SK-N-SH (cell line): ENCODE results near the gene PCGF1.

Experiments
- CTCF ChIP-seq: fragments of 200-600 bp; sonication (generic); IDR thresholded peaks from 2 replicates; pipeline ENCODE4 v1.6.1; 2017; ENCODE audit warnings: antibody characterized with exemption, mild to moderate bottlenecking, moderate library complexity
- EP300 ChIP-seq, 2 experiments: IDR thresholded peaks; 2 replicates each; pipeline versions ENCODE4 v1.4.0 to v1.6.1; 2012; ENCODE audit warnings: borderline replicate concordance in 1 of 2, low read depth in 1 of 2, low read length in 1 of 2
- JUND ChIP-seq: IDR thresholded peaks from 2 replicates; pipeline ENCODE4 v1.4.0; 2012
- MAX ChIP-seq: IDR thresholded peaks from 2 replicates; pipeline ENCODE4 v1.4.0; 2012; ENCODE audit warnings: low read depth
- NFIC ChIP-seq: IDR thresholded peaks from 2 replicates; pipeline ENCODE4 v1.4.0; 2012; ENCODE audit warnings: borderline replicate concordance
- PBX3 ChIP-seq: IDR thresholded peaks from 2 replicates; pipeline ENCODE4; 2012
- POLR2AphosphoS5 ChIP-seq: IDR thresholded peaks from 2 replicates; pipeline ENCODE4 v1.6.1; 2012; ENCODE audit warnings: low read depth, low read length
- TEAD4 ChIP-seq: IDR thresholded peaks from 2 replicates; pipeline ENCODE4 v1.4.0; 2012; ENCODE audit warnings: mild to moderate bottlenecking, borderline replicate concordance; ENCODE audit not compliant: insufficient read depth
- USF2 ChIP-seq: fragments of 150-350 bp; IDR thresholded peaks from 2 replicates; pipeline ENCODE4 v1.6.1; 2017; ENCODE audit warnings: antibody characterized with exemption, low read length, low read depth, borderline replicate concordance

- TF ChIP-seq CTCF (no peak), TEAD4 (no peak), MAX (no peak), JUND (no peak), USF2 (no peak), NFIC (no peak), POLR2AphosphoS5 (no peak), EP300 (IDR thresholded peaks at IDR 0.05; ENCODE audit: borderline replicate concordance in 1 of 2, low read depth in 1 of 2, low read length in 1 of 2) (no peak), PBX3 (no peak)
Measured at GRCh38 chr2:74472945-74473258, 34.6 kb downstream of the PCGF1 start.
